ENCODE data around the gene VPS36. TPM values are rescaled to one million over a fixed set of nuclear protein-coding genes. Genes with fewer than 3 reads are reported as not detected.

VPS36 gene
- total and polyA plus RNA-seq, 9 of the 15 experiments (the other 6 are each of a cell fraction or from before 2014, with no cell fraction given), result 8.4 to 30.6 (median 23.7) TPM

DNA sequence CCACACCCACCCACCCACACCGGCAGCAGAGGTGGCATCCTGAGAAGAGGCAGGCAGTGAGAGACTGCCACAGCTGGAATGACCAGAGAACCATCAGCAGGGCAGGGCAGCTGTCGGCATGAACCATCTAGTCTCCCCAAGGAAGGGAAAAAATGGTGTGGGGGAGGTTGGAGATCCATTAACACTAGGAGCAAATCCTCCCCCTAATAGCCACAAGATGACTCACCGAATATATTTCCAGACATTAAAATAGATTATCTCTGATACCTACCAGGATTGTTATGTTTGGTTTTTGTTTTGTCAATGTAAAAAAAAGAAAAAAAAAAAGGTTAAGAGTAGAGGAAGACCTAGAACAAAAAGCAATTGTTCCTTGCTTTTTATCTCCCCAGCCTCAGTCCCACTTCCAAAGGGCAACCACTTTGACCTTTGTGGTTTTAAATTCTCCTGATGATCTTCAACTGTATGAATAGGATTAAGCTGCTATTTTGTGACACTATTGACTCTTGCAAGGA, 78.6 kb downstream of the VPS36 start (continued):
- TF ChIP-seq MYNN (IDR thresholded peaks at IDR 0.05), result no peak
- TF ChIP-seq MYNN (CRISPR knock-in tag; IDR thresholded peaks at IDR 0.05), result no peak
- TF ChIP-seq DNMT1 (IDR thresholded peaks at IDR 0.05), result no peak
- no peak for TF ChIP-seq DDX20 (tag; IDR thresholded peaks at IDR 0.05; ENCODE audit: low read depth)
- TF ChIP-seq MTA1 (IDR thresholded peaks at IDR 0.05; ENCODE audit: borderline replicate concordance), result no peak
- no peak for TF ChIP-seq ZNF778 (CRISPR knock-in tag; IDR thresholded peaks at IDR 0.05)
- TF ChIP-seq POLR2G (IDR thresholded peaks at IDR 0.05; ENCODE audit: low read depth, low read length), result no peak
- TF ChIP-seq RBM39 (optimal IDR thresholded peaks at IDR 0.05; ENCODE audit: low read depth, low read length), result no peak
- TF ChIP-seq BCOR (IDR thresholded peaks at IDR 0.05), result no peak
- TF ChIP-seq RNF2 (IDR thresholded peaks at IDR 0.05), result no peak
- TF ChIP-seq, protein P1, sequence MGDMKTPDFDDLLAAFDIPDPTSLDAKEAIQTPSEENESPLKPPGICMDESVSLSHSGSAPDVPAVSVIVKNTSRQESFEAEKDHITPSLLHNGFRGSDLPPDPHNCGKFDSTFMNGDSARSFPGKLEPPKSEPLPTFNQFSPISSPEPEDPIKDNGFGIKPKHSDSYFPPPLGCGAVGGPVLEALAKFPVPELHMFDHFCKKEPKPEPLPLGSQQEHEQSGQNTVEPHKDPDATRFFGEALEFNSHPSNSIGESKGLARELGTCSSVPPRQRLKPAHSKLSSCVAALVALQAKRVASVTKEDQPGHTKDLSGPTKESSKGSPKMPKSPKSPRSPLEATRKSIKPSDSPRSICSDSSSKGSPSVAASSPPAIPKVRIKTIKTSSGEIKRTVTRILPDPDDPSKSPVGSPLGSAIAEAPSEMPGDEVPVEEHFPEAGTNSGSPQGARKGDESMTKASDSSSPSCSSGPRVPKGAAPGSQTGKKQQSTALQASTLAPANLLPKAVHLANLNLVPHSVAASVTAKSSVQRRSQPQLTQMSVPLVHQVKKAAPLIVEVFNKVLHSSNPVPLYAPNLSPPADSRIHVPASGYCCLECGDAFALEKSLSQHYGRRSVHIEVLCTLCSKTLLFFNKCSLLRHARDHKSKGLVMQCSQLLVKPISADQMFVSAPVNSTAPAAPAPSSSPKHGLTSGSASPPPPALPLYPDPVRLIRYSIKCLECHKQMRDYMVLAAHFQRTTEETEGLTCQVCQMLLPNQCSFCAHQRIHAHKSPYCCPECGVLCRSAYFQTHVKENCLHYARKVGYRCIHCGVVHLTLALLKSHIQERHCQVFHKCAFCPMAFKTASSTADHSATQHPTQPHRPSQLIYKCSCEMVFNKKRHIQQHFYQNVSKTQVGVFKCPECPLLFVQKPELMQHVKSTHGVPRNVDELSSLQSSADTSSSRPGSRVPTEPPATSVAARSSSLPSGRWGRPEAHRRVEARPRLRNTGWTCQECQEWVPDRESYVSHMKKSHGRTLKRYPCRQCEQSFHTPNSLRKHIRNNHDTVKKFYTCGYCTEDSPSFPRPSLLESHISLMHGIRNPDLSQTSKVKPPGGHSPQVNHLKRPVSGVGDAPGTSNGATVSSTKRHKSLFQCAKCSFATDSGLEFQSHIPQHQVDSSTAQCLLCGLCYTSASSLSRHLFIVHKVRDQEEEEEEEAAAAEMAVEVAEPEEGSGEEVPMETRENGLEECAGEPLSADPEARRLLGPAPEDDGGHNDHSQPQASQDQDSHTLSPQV (IDR thresholded peaks at IDR 0.05), result no peak
- no peak for TF ChIP-seq FOXJ3 (CRISPR knock-in tag; IDR thresholded peaks at IDR 0.05)
- TF ChIP-seq NFIC (IDR thresholded peaks at IDR 0.05), result no peak
- TF ChIP-seq SOX6 (IDR thresholded peaks at IDR 0.05), result peak; percentile 75
- no peak for TF ChIP-seq CHD4 (IDR thresholded peaks at IDR 0.05; ENCODE audit: insufficient read depth, insufficient replicate concordance, low read depth, low read length, poor library complexity, severe bottlenecking)
- no peak for TF ChIP-seq ZNF197 (CRISPR knock-in tag; IDR thresholded peaks at IDR 0.05; ENCODE audit: low read depth)
- TF ChIP-seq, protein P2, sequence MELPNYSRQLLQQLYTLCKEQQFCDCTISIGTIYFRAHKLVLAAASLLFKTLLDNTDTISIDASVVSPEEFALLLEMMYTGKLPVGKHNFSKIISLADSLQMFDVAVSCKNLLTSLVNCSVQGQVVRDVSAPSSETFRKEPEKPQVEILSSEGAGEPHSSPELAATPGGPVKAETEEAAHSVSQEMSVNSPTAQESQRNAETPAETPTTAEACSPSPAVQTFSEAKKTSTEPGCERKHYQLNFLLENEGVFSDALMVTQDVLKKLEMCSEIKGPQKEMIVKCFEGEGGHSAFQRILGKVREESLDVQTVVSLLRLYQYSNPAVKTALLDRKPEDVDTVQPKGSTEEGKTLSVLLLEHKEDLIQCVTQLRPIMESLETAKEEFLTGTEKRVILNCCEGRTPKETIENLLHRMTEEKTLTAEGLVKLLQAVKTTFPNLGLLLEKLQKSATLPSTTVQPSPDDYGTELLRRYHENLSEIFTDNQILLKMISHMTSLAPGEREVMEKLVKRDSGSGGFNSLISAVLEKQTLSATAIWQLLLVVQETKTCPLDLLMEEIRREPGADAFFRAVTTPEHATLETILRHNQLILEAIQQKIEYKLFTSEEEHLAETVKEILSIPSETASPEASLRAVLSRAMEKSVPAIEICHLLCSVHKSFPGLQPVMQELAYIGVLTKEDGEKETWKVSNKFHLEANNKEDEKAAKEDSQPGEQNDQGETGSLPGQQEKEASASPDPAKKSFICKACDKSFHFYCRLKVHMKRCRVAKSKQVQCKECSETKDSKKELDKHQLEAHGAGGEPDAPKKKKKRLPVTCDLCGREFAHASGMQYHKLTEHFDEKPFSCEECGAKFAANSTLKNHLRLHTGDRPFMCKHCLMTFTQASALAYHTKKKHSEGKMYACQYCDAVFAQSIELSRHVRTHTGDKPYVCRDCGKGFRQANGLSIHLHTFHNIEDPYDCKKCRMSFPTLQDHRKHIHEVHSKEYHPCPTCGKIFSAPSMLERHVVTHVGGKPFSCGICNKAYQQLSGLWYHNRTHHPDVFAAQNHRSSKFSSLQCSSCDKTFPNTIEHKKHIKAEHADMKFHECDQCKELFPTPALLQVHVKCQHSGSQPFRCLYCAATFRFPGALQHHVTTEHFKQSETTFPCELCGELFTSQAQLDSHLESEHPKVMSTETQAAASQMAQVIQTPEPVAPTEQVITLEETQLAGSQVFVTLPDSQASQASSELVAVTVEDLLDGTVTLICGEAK (IDR thresholded peaks at IDR 0.05), result no peak
- TF ChIP-seq, protein P2 (CRISPR knock-in tag; IDR thresholded peaks at IDR 0.05), result no peak
